Keratinocyte (primary cell): ENCODE data around the gene RIPOR2. TPM values are rescaled to one million over a fixed set of nuclear protein-coding genes. Genes with fewer than 3 reads are reported as not detected.

Experiments used
- DNase-seq: peaks from one replicate; pipeline ENCODE4 v3.0.0-alpha.2; 2011; ENCODE audit warnings: low read depth, missing footprints, low spot score
- FAIRE-seq: peaks from 2 replicates; lab custom pipeline; 2011; peaks lifted over from hg19 to GRCh38; lab: Jason Lieb, UNC
- H2AFZ ChIP-seq: 2 replicates; pipeline ENCODE4 v1.6.0; 2012; ENCODE audit warnings: low read length, control low read depth, inconsistent platforms; ENCODE audit not compliant: control insufficient read depth
- H3K27ac ChIP-seq: 2 replicates; pipeline ENCODE4 v1.5.1; 2011; ENCODE audit warnings: low read length; ENCODE audit not compliant: control insufficient read depth, insufficient read depth
- H3K27me3 ChIP-seq: 3 replicates; pipeline ENCODE4 v1.6.0; 2011; ENCODE audit warnings: low read length; ENCODE audit not compliant: control insufficient read depth, insufficient read depth; ENCODE audit errors: extremely low read depth
- H3K36me3 ChIP-seq, 2 experiments: 2 replicates in 1 of 2; 3 replicates in 1 of 2; pipeline ENCODE4 v1.5.1; 2011; ENCODE audit warnings: low read length in 2 of 2, mild to moderate bottlenecking in 1 of 2; ENCODE audit not compliant: control insufficient read depth in 2 of 2, insufficient read depth in 2 of 2; ENCODE audit errors: extremely low read depth in 1 of 2
- H3K4me1 ChIP-seq: 3 replicates; pipeline ENCODE4 v1.5.1; 2011; ENCODE audit warnings: low read length; ENCODE audit not compliant: control insufficient read depth, insufficient read depth; ENCODE audit errors: extremely low read depth
- H3K4me2 ChIP-seq: 3 replicates; pipeline ENCODE4 v1.6.0; 2011; ENCODE audit warnings: low read depth, low read length; ENCODE audit not compliant: control insufficient read depth, insufficient read depth; ENCODE audit errors: extremely low read depth
- H3K4me3 ChIP-seq, 3 experiments: fragments of 200-600 bp in 1 of 3; sonication (generic) in 1 of 3; 2 replicates in 2 of 3; 3 replicates in 1 of 3; pipeline ENCODE4 v1.5.1; 2011 to 2016; ENCODE audit warnings: low read length in 3 of 3, mild to moderate bottlenecking in 3 of 3, control low read depth in 2 of 3, inconsistent platforms in 1 of 3, low read depth in 1 of 3, mixed read lengths in 1 of 3, mixed run types in 1 of 3, moderate library complexity in 1 of 3; ENCODE audit not compliant: control insufficient read depth in 2 of 3, insufficient read depth in 2 of 3; ENCODE audit errors: extremely low read depth in 1 of 3
- H3K79me2 ChIP-seq: 2 replicates; pipeline ENCODE4 v1.6.0; 2012; ENCODE audit warnings: low read length; ENCODE audit not compliant: control insufficient read depth, insufficient read depth
- H3K9ac ChIP-seq: 3 replicates; pipeline ENCODE4 v1.6.0; 2011; ENCODE audit warnings: low read length; ENCODE audit not compliant: control insufficient read depth, insufficient read depth; ENCODE audit errors: extremely low read depth
- H3K9me1 ChIP-seq: 3 replicates; pipeline ENCODE4 v1.6.0; 2011; ENCODE audit warnings: low read length; ENCODE audit not compliant: control insufficient read depth, insufficient read depth; ENCODE audit errors: extremely low read depth
- H3K9me3 ChIP-seq: 2 replicates; pipeline ENCODE4 v1.5.1; 2012; ENCODE audit warnings: low read depth, low read length; ENCODE audit not compliant: control insufficient read depth
- H4K20me1 ChIP-seq: 3 replicates; pipeline ENCODE4 v1.6.0; 2011; ENCODE audit warnings: low read length; ENCODE audit not compliant: control insufficient read depth, insufficient read depth; ENCODE audit errors: extremely low read depth
- EZH2 ChIP-seq: IDR thresholded peaks from one replicate; pipeline ENCODE4 v1.6.1; 2012; ENCODE audit warnings: inconsistent platforms, mild to moderate bottlenecking, low read length, moderate library complexity
- dilution Hi-C: fragments of 300-500 bp; cut with MboI; formaldehyde crosslinking; loops from one replicate; pipeline ENCODE4 v1.7.0; 2020; ENCODE audit warnings: low sequenced_read_pairs; ENCODE audit not compliant: extremely low pct_ligation_motif_present
- polyA plus RNA-seq, 5 experiments: library from polyadenylated mRNA; depleted of rRNA in 3 of 5; stranded (reverse) in 3 of 5; stranded (forward) in 1 of 5; unstranded in 1 of 5; fragments of >200 nt; gene quantifications; 1 replicate in 1 of 5; 2 replicates in 3 of 5; 3 replicates in 1 of 5; pipeline versions ENCODE4 v1.2.1 to v1.2.3, GENCODE V29; 2011 to 2012; ENCODE audit warnings: missing spikeins in 2 of 5, low read depth in 1 of 5, low replicate concordance in 1 of 5
- TF ChIP-seq, protein P1 (sequence below), 3 experiments: IDR thresholded peaks in 1 of 3; conservative IDR thresholded peaks in 1 of 3; optimal IDR thresholded peaks in 1 of 3; 2 replicates in 2 of 3; 3 replicates in 1 of 3; pipeline versions ENCODE3 to v1.5.1; 2011; ENCODE audit warnings: low read length in 3 of 3, mild to moderate bottlenecking in 3 of 3, moderate library complexity in 2 of 3, control low read depth in 1 of 3, inconsistent platforms in 1 of 3; ENCODE audit not compliant: insufficient read depth in 2 of 3; ENCODE audit errors: extremely low read depth in 1 of 3

RIPOR2 gene
- polyA plus RNA-seq, 1 donor (not counting 4 experiments of a cell fraction or from before 2014, with no cell fraction given), result 0.07 TPM

GRCh38 chr6:24922170-24922569, 13.6 kb downstream of the RIPOR2 start:
- Histone ChIP-seq H3K4me2 (no peak overlapping the region), H3K36me3 (no peaks in the 10 kb centered on the region), H3K9me1 (no peaks in the 10 kb centered on the region), H3K9me3 (no peaks in the 10 kb centered on the region), H3K27me3 (no peaks in the 10 kb centered on the region), H4K20me1 (no peaks in the 10 kb centered on the region), H3K4me1 (no peaks in the 10 kb centered on the region), H2AFZ (no peak overlapping the region), H3K27ac (no peak overlapping the region), H3K9ac (no peak overlapping the region), H3K4me3 (no peak overlapping the region), H3K79me2 (no peaks in the 10 kb centered on the region)
- FAIRE-seq (no peak), DNase-seq (no peak)
- dilution Hi-C loops, result no loop called here
- TF ChIP-seq, protein P1, sequence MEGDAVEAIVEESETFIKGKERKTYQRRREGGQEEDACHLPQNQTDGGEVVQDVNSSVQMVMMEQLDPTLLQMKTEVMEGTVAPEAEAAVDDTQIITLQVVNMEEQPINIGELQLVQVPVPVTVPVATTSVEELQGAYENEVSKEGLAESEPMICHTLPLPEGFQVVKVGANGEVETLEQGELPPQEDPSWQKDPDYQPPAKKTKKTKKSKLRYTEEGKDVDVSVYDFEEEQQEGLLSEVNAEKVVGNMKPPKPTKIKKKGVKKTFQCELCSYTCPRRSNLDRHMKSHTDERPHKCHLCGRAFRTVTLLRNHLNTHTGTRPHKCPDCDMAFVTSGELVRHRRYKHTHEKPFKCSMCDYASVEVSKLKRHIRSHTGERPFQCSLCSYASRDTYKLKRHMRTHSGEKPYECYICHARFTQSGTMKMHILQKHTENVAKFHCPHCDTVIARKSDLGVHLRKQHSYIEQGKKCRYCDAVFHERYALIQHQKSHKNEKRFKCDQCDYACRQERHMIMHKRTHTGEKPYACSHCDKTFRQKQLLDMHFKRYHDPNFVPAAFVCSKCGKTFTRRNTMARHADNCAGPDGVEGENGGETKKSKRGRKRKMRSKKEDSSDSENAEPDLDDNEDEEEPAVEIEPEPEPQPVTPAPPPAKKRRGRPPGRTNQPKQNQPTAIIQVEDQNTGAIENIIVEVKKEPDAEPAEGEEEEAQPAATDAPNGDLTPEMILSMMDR (optimal IDR thresholded peaks at IDR 0.05 in 1 of 3, IDR thresholded peaks at IDR 0.05 in 1 of 3, conservative IDR thresholded peaks at IDR 0.05 in 1 of 3; ENCODE audit: extremely low read depth in 1 of 3, insufficient read depth in 2 of 3, low read length in 3 of 3), result no peak
- no peak for TF ChIP-seq EZH2

DNA sequence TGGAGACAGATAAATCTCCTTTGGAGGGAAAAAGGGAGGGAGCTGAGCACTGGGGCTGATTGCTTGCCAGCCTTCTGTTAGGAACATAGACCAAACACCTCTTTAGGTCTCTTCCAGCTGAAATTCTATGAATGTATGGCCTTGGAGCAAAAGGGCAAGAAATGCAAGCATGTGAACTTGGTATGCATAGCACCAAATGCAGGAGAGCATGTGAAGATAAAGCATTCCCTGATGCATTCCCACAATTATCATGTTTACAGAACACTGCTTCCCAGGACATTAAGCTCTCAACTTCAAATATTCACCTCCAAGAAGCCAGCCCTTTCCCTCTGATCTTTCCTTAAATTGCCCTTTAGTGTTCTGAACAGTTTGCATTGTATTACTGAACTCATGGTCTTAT, 15.6 kb downstream of the RIPOR2 start:
- Histone ChIP-seq H4K20me1 (no peaks in the 10 kb centered on the region), H3K4me2 (no peak overlapping the region), H3K36me3 (no peaks in the 10 kb centered on the region), H3K27ac (no peak overlapping the region), H3K4me1 (no peaks in the 10 kb centered on the region), H3K79me2 (no peaks in the 10 kb centered on the region), H2AFZ (no peak overlapping the region), H3K9me3 (no peaks in the 10 kb centered on the region), H3K9me1 (no peaks in the 10 kb centered on the region), H3K27me3 (peaks cover 3% of the 10 kb centered on the region), H3K4me3 (no peak overlapping the region), H3K9ac (no peak overlapping the region)
- TF ChIP-seq, protein P1 (optimal IDR thresholded peaks at IDR 0.05 in 1 of 3, IDR thresholded peaks at IDR 0.05 in 1 of 3, conservative IDR thresholded peaks at IDR 0.05 in 1 of 3; ENCODE audit: extremely low read depth in 1 of 3, insufficient read depth in 2 of 3, low read length in 3 of 3), result no peak
- TF ChIP-seq EZH2, result no peak
- DNase-seq (no peak), FAIRE-seq (no peak)
- dilution Hi-C loops, result no loop called here
